GM10248 (cell line): ENCODE results near the gene ABCA4.
A peak's percentile ranks its signal among the peaks of the same experiment; 100 is the strongest.

Experiments used
- CTCF ChIA-PET: fragments of 300-600 bp; sonication (Branson Sonifier 250); formaldehyde crosslinking; extraction: SDS; loops from one replicate; lab custom pipeline; 2021; ENCODE audit warnings: antibody characterized with exemption; lab: Yijun Ruan, JAX
- POLR2A ChIA-PET: fragments of 350-650 bp; sonication (Branson Sonifier 250); formaldehyde crosslinking; extraction: SDS; loops from one replicate; lab custom pipeline; 2020; ENCODE audit warnings: antibody characterized with exemption; lab: Yijun Ruan, JAX
- DNase-seq: peaks from one replicate; pipeline ENCODE4 v3.0.0; 2012; ENCODE audit errors: extremely low spot score
- CTCF ChIP-seq: IDR thresholded peaks from 2 replicates; pipeline ENCODE4 v1.5.1; 2012; ENCODE audit warnings: mild to moderate bottlenecking, low read depth; ENCODE audit errors: extremely low read depth, missing control alignments, control extremely low read depth

The ABCA4 gene

DNA sequence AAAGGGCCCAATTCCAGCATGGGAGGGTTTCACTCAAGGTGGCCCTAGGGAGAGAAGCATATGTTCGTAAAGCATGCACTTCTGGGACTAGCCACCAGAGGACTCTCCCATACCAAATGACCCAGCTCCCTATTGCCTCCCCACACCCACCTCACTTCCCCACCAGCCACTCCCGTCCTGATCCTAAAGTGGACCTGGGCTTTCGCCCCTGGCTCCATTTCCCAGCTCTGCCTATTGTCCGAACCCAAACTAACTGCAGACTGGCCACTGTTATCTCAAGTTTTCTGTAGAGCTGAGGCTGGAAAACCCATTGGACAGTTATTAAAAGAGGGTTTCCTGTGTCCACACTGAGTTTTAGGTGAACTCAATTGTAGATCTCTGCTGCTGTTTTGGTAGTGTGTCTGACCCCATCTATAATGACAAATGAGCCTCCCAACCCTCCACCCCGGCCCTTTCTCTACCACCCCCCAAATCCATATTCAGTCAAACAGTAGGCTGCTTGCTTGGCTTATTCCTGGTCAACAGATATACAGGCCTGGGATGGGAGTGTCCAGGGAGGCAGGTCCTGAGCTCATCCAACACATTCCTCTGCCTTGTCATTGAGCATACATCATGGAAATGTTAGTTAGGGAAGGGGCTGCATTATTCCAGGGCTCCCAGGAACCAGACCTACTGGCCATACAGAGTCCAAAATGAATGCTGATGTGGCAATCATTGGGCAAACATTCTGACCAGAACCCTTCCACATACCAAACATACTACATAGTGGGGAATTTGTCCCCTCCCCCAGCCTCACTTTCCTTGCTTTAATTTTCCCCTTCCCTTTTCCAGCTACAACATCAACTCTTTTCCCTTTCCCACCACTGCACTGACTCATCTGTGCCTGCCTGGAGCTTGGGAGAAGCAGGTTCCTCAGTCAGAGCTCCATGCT lies 59.2 kb downstream of the ABCA4 start:
- CTCF ChIA-PET: interaction anchor here (0.6 to 14.4 kb wide), 27 partner anchors 9 to 774 kb away, joined by 3 to 235 read pairs (median 5); no protein-coding TSS in a partner anchor
- POLR2A ChIA-PET: no interaction called here

GRCh38 chr1:94060720-94061119 lies 60.2 kb downstream of the ABCA4 start:
- ChIA-PET CTCF (interaction anchor here (1.5 to 14.4 kb wide), 9 partner anchors 7 to 403 kb away, joined by 3 to 235 read pairs (median 17); no protein-coding TSS in a partner anchor), POLR2A (no interaction called here)
- no peak for DNase-seq
- no peak for TF ChIP-seq CTCF

More for the DNA sequence above, 59.2 kb downstream of the ABCA4 start:
- TF ChIP-seq CTCF: peak; percentile 80
- peak; percentile 74 for DNase-seq

- TF ChIP-seq CTCF: no peak
- no peak for DNase-seq
- ChIA-PET CTCF (interaction anchor here (1.4 to 14.4 kb wide), 7 partner anchors 9 to 422 kb away, joined by 3 to 235 read pairs (median 7); no protein-coding TSS in a partner anchor), POLR2A (no interaction called here)
Measured at GRCh38 chr1:94058766-94059165, 62.2 kb downstream of the ABCA4 start.

DNA sequence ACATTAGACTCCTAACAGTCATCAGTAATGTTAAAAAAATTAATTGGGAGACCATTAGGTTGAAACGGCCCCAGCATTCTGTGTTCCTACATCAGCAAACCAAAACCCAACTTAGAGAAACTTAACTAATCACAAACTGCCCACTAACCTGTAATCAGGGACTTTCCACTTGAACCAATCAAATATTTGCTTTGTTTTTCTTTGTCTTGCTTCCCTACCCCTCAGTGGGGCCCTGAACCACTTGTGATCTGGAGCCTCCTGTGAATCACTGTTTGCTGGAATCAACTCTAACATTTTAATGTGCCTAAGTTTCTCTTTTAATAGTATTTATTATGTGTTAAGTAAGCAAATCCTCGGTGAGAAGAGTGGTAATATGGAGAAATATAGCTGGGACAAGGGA lies 64.0 kb downstream of the ABCA4 start:
- ChIA-PET CTCF (interaction anchor here (1.0 to 14.4 kb wide), 4 partner anchors 17 to 277 kb away, joined by 3 to 235 read pairs (median 68); no protein-coding TSS in a partner anchor), POLR2A (no interaction called here)
- TF ChIP-seq CTCF: no peak
- DNase-seq: no peak

DNA sequence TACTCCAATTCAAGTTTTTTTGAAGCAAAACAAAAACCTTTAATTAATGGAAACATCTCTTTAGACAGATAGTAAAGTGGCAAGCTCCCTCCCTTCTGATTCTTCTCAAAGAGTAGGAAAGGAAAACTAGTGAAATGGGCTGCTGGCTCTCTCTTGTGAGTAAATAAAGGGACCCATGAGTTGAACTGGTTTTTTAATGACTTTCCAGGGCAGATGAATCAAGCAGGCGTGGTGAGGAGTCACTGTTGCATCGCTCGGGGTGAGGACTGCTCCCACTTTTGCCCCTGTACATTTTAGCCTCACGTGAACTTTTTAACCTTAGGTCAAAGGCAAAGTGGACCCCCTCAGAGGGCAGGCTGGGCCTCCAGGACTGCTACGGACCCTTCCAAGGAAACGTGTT lies 64.8 kb downstream of the ABCA4 start:
- no peak for DNase-seq
- ChIA-PET POLR2A (no interaction called here), CTCF (interaction anchor here (2.2 to 14.4 kb wide), 2 partner anchors 16 to 279 kb away, joined by 10 to 235 read pairs; no protein-coding TSS in a partner anchor)
- no peak for TF ChIP-seq CTCF

DNA sequence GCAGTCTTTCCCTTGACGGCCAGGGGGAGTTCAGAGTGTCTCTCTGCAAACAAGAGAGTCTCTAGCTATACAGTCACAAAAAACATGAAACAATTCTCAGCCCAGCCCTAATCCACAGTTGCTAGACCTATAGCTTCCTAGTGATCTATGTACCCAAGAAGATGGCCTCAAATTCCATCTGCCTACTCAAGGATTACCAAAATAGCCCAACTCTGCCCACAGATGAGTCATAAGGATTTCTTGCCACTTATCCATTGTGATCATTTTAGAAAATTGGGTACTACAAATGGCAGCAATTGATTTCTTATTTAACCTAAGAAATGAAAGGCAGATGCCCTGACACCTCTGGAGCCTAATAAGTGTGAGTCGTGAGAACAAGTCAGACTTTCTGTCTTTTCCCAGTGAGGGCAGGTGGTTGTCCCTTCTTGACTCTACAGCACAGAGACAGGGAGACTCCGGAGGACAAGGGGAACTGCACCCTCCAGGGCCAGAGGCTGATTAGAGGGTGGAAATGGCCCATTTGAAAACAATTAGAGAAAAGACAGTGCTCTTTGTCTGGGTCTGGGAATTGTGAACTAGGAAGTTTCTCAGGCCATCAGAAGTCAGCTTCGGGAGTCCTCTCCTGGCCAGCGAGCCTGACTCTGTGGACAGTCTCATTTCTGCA lies 65.4 kb downstream of the ABCA4 start:
- TF ChIP-seq CTCF: no peak
- no peak for DNase-seq
- CTCF ChIA-PET: interaction anchor here (2.2 to 14.4 kb wide), 2 partner anchors 15 to 280 kb away, joined by 10 to 235 read pairs; no protein-coding TSS in a partner anchor
- POLR2A ChIA-PET: no interaction called here
